ENCODE measurements around the gene SCYGR5. TPM values are rescaled to one million over a fixed set of nuclear protein-coding genes. Genes with fewer than 3 reads are reported as not detected.

The SCYGR5 gene
- total RNA-seq, 1 experiment from 2014 or later, result not detected

GRCh38 chr2:227657199-227657845 is 9.3 kb upstream of the SCYGR5 start:
- Histone ChIP-seq H3K4me1 (ENCODE audit: insufficient read depth, low read length, poor library complexity, severe bottlenecking) (no peaks in the 10 kb centered on the region), H3K4me3 (ENCODE audit: low read depth, low read length, poor library complexity, severe bottlenecking) (no peak overlapping the region), H3K36me3 (ENCODE audit: insufficient read depth, low read length, poor library complexity, severe bottlenecking) (no peaks in the 10 kb centered on the region), H3K9me3 (ENCODE audit: low read depth, low read length, poor library complexity, severe bottlenecking) (no peaks in the 10 kb centered on the region), H3K27me3 (replicated peaks; ENCODE audit: insufficient read depth, low read depth, low read length, poor library complexity) (no peaks in the 10 kb centered on the region), H3K27ac (ENCODE audit: low read depth, low read length, poor library complexity, severe bottlenecking) (no peak overlapping the region)
- intact Hi-C loops (cut with micrococcal nuclease; ENCODE audit: unreplicated experiment), result loop anchor here (5.0 kb wide), 3 partner anchors 175 to 250 kb away; no protein-coding TSS in a partner anchor
- CTCF ChIA-PET, result interaction anchor here (0.7 to 1.9 kb wide), 2 partner anchors 109 to 114 kb away, joined by 4 to 17 read pairs; no protein-coding TSS in a partner anchor
- no TSS peak for BruUV-seq (replicated peaks)
- DNase-seq (ENCODE audit: low spot score), result no peak
- TF ChIP-seq CTCF (conservative IDR thresholded peaks at IDR 0.05; ENCODE audit: low read depth, low read length) (no peak), EZH2 (IDR thresholded peaks at IDR 0.05; ENCODE audit: borderline replicate concordance, low read depth, low read length, poor library complexity, severe bottlenecking) (no peak)
- POLR2A ChIA-PET (ENCODE audit: low non-redundant PET), result no interaction called here

GRCh38 chr2:227661025-227661649 is 5.5 kb upstream of the SCYGR5 start:
- Histone ChIP-seq H3K4me3 (ENCODE audit: low read depth, low read length, poor library complexity, severe bottlenecking) (no peak overlapping the region), H3K9me3 (ENCODE audit: low read depth, low read length, poor library complexity, severe bottlenecking) (no peaks in the 10 kb centered on the region), H3K4me1 (ENCODE audit: insufficient read depth, low read length, poor library complexity, severe bottlenecking) (no peaks in the 10 kb centered on the region), H3K27me3 (replicated peaks; ENCODE audit: insufficient read depth, low read depth, low read length, poor library complexity) (no peaks in the 10 kb centered on the region), H3K27ac (ENCODE audit: low read depth, low read length, poor library complexity, severe bottlenecking) (no peak overlapping the region), H3K36me3 (ENCODE audit: insufficient read depth, low read length, poor library complexity, severe bottlenecking) (no peaks in the 10 kb centered on the region)
- ChIA-PET CTCF (no interaction called here), POLR2A (ENCODE audit: low non-redundant PET) (interaction anchor here (0.7 kb wide), 1 partner anchor 31 kb away, joined by 3 read pairs; no protein-coding TSS in a partner anchor)
- TF ChIP-seq EZH2 (IDR thresholded peaks at IDR 0.05; ENCODE audit: borderline replicate concordance, low read depth, low read length, poor library complexity, severe bottlenecking), result no peak
- no peak for TF ChIP-seq CTCF (conservative IDR thresholded peaks at IDR 0.05; ENCODE audit: low read depth, low read length)
- no TSS peak for BruUV-seq (replicated peaks)
- intact Hi-C loops (cut with micrococcal nuclease; ENCODE audit: unreplicated experiment), result no loop called here
- DNase-seq (ENCODE audit: low spot score), result no peak

GRCh38 chr2:227661827-227662226 is 4.8 kb upstream of the SCYGR5 start:
- ChIA-PET POLR2A (ENCODE audit: low non-redundant PET) (no interaction called here), CTCF (interaction anchor here (1.0 kb wide), 1 partner anchor 104 kb away, joined by 3 read pairs; no protein-coding TSS in a partner anchor)
- no TSS peak for BruUV-seq (replicated peaks)
- H3K9me3 ChIP-seq (ENCODE audit: low read depth, low read length, poor library complexity, severe bottlenecking), result no peaks in the 10 kb centered on the region
- TF ChIP-seq CTCF (conservative IDR thresholded peaks at IDR 0.05; ENCODE audit: low read depth, low read length) (no peak), EZH2 (IDR thresholded peaks at IDR 0.05; ENCODE audit: borderline replicate concordance, low read depth, low read length, poor library complexity, severe bottlenecking) (no peak)
- no peaks in the 10 kb centered on the region for H3K27me3 ChIP-seq (replicated peaks; ENCODE audit: insufficient read depth, low read depth, low read length, poor library complexity)
- H3K36me3 ChIP-seq (ENCODE audit: insufficient read depth, low read length, poor library complexity, severe bottlenecking), result no peaks in the 10 kb centered on the region
- no peak overlapping the region for H3K27ac ChIP-seq (ENCODE audit: low read depth, low read length, poor library complexity, severe bottlenecking)
- H3K4me1 ChIP-seq (ENCODE audit: insufficient read depth, low read length, poor library complexity, severe bottlenecking), result no peaks in the 10 kb centered on the region
- H3K4me3 ChIP-seq (ENCODE audit: low read depth, low read length, poor library complexity, severe bottlenecking), result no peak overlapping the region
- no peak for DNase-seq (ENCODE audit: low spot score)
- intact Hi-C loops (cut with micrococcal nuclease; ENCODE audit: unreplicated experiment), result no loop called here

All from A673 (cell line).